HFF-Myc (cell line): ENCODE data around the gene PSMB1.

Experiments
- DNase-seq: peaks from one replicate; pipeline ENCODE4 v3.0.0-alpha.2; 2011; ENCODE audit warnings: low read depth; ENCODE audit errors: extremely low read depth
- H3K4me3 ChIP-seq: replicated peaks from 2 replicates; pipeline ENCODE4 v1.5.1; 2011; ENCODE audit warnings: low read depth, mild to moderate bottlenecking, control low read depth, low read length
- CTCF ChIP-seq: IDR thresholded peaks from 2 replicates; pipeline ENCODE4 v1.5.1; 2012; ENCODE audit warnings: mild to moderate bottlenecking, low read depth, low read length, control low read depth; ENCODE audit errors: missing control alignments

The PSMB1 gene

DNA sequence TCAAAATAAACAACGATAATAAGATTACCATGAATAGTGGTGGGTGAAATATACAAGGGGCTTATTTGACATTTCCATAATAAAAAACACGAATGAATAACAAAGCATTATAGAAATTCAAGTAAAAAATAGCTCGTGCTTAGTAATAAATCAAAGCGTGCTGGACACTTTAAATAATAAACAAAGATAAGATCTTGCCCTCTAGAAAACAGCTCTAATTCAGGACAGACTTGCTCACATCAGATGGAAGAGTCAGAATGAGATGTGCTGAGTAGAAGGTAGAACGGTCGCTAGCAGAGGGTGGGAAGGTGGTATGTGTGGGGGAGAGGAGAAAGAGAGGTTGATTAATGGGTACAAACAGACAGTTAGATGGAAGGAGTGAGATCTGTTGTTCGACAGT, 27.3 kb downstream of the PSMB1 start:
- no peak for DNase-seq
- no peak for TF ChIP-seq CTCF
- no peak overlapping the region for H3K4me3 ChIP-seq

DNA sequence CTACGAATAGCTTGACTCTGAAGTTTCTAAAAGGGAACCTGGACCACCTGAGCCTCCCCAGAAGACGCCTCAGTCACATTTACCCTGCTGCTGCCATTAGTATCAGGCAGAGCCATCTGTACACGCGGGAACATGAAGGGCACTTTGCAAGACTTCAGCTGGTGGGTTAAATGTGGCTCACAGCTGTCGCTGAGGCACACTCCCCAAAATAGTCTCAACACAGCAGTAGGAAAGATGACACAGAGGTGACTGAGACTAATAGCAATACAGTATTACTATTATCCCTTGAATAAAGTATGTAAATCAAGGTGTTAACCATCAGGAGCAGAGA, 29.0 kb downstream of the PSMB1 start:
- no peak for TF ChIP-seq CTCF
- no peak overlapping the region for H3K4me3 ChIP-seq
- DNase-seq: no peak

- TF ChIP-seq CTCF: no peak
- DNase-seq: no peak
- H3K4me3 ChIP-seq: no peak overlapping the region
These were observed 29.6 kb downstream of the PSMB1 start for GRCh38 chr6:170523256-170524171.

DNA sequence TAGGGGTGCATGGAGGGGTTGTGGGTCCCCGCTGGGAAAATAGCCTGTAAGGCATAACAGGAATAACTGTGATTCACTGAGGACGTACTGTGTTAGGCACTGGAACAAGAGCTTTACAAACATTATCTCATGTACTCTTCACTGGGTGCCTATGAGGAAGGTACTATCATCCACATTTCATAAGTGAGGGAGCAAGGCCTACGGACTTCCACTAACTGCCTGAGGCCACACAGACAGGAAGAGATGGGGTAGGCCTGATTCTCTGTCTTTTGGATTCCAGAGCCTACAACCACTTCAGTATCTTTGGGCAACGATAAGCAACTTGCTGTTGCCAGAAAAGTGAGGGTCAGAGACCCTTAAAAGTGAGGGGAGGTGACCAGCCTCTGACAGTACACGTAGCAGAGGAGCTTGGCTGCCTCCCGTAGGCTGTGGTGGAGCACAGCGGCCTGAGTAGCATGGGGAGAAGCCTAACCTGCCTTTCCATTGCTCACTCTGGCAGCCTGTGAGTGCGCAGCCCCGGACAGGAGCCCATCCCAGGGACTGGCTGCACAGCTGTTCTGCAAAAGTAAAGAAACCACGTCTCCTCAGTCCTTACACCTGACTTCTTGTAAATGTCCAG, 30.4 kb downstream of the PSMB1 start:
- H3K4me3 ChIP-seq: no peak overlapping the region
- no peak for DNase-seq
- peak; percentile 59 for TF ChIP-seq CTCF

- peak; percentile 43 for DNase-seq
- H3K4me3 ChIP-seq: no peak overlapping the region
- TF ChIP-seq CTCF: peak; percentile 79
These were observed 36.1 kb downstream of the PSMB1 start for GRCh38 chr6:170516783-170517616.

GRCh38 chr6:170514908-170515307, 38.2 kb downstream of the PSMB1 start:
- no peak for DNase-seq
- no peak for TF ChIP-seq CTCF
- H3K4me3 ChIP-seq: no peak overlapping the region
